HS-5 (cell line): Measurements from ENCODE around the gene VCL.
"Not testable (repeated sequence)": the region's sequence is repeated elsewhere in the genome, so short reads cannot be mapped to it uniquely, and the experiment has no call there.

Experiments used
- DNase-seq: peaks from one replicate; pipeline ENCODE4 v3.0.0-alpha.2; 2012; ENCODE audit warnings: low read depth

The VCL gene

DNA sequence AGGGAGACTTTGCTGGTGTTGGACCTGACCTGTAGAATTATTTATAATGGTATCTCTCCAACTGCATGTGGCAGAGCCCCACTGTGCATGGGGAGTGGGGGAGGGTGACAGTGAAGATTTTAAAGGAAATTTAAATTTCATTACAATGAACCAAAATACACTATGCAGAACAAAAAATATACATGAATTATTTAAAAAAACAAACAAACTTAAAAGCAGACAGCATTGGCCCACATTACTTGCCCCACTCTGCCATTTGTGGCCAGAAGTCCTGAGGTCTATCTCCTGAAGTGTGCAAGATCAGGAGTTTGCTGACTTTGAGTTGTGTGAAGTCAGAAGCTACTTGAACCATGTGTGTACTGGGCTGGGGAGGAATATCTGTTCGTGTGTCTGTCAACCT, 112.2 kb downstream of the VCL start:
- DNase-seq, result no peak

- no peak for DNase-seq
Measured at GRCh38 chr10:74111799-74112198, 113.9 kb downstream of the VCL start.

DNA sequence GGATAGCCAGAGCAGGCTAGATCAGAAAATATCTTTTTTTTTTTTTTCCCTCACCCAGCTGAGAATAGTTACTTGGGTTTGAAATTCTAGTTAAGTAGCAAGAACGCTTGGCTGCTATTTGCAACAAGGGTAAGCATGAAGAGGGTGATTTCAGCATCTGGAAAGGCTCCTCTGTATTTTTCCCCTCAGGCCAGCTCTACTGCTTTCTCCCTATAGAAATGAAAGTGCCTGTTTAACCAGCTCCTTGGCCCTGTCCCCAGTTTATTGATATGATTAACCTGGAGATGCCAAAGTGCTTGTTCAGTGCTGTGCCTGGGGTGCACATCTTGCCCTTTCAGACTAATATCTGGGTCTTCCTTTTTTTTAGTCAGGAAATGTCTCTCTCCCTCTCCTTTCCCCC, 115.6 kb downstream of the VCL start:
- no peak for DNase-seq

GRCh38 chr10:74114041-74114448, 116.1 kb downstream of the VCL start:
- no peak for DNase-seq

GRCh38 chr10:74117738-74118137, 119.8 kb downstream of the VCL start:
- DNase-seq, result no peak

GRCh38 chr10:74118804-74119203, 120.9 kb downstream of the VCL start:
- no peak for DNase-seq

DNA sequence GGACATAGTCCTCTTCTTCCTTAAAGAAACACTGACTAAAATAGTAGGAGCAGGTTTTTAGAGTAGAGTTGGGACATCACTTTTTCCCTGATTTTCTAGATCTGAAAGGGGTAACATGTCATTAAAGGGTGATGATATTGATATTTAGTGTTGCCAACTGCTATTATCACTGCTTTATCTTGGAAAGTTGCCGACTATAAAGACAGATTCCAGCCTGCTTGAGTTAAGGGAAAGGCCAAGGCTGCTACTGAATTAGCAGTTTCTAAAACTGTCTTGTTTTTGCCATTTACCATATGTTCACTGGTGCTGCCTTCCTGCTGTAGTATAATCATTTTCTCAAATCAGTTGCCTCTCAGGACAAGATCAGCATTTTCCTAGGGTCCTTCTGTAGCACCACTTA, 123.0 kb downstream of the VCL start:
- no peak for DNase-seq

- DNase-seq, result no peak
Measured at GRCh38 chr10:74121368-74121767, 123.5 kb downstream of the VCL start.

DNA sequence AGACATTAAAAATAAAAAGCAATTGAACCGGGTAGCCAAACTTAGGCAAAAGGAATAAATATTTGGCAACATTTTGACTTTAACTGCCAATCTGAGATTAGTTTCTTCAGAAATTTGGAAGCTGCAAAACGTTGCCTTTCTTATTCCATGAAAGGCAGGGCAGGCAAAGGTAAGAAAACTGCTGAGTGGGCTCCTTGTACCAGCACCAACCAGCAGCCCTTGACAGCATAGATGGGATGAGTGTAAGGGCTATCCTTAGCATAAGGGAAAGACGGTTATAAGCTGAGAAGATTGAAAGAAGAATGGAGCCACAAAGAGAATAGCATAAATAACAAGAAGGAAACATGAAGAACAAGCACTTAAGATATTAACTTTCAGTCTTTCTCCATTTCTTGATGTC, 124.1 kb downstream of the VCL start:
- DNase-seq, result no peak

DNA sequence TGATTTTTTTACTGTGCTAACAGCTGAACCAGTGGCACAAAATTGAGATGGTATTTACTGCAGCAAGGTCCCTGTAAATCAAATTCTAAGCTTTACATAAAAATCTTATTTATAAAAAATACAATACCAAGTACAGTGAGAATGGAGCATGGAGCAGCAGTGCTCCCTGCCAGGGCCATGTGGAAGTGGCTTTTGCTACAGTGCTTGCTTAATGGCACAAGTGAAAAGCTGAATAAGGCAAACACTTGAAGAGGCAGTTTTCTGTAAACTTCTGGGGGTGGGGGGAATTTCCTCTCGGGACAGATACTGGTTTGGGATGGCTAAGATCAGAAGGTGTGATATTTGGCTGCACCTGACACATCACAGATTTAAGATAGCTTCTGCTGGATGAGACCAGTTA, 125.2 kb downstream of the VCL start:
- no peak for DNase-seq

DNA sequence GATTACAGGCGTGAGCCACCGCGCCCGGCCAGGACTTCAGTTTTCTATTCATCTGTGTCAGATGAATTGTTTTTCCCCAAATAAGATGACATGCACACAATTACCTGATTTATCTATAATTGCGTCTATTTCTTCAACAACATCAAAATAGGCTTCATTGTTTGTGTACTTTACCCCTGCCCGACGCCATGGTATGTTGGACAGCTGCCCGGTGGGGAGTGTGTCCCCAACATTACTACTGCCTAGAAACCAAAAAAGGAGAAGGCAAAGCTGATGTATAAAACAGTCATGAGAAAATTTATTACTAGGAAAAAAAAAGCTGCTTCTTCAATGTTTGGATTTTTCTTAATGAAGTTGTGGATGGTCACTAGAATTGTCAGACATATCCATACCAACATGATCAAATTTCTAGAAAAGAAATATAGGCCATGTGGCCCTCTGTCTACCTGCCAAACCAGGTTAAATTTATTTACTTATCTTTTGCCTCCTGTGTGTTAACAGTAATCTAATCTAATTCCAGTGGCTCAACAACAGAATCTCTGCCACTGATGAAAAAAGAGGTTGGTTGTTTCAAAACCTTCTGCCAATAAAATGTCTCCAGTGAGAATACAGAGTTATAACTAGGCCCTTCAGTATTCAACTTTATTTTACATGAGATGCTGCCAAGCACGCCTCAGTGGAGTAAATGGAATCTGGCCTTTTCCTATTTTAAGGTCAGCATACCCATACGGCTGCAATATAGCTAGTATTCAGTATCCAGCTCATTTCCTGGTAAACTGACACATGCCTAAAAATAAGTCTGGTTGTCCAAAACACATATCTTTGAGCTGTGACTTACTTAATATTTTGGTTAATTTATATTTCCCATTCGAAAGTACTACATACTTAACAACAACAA, 136.3 kb downstream of the VCL start:
- DNase-seq, result no peak

GRCh38 chr10:74135452-74135851, 137.5 kb downstream of the VCL start:
- no peak for DNase-seq

DNA sequence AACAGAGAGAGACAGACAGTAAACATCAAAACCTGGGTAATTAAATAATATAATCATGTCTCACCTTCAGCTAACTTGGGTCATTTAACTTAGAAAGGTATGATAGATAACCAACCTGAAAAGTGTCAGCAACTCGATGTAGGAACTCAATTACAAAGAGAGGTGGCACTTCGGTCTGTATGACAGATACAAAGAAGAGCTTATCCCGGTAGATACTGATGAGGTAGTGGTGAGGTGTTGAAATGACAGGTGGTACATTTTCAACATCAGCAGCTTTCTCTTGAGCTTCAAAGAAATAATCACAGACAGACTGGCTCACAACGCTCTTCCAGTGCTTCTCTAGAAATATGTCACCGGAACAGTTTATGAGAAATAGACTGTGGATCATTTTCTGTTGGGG, 140.1 kb downstream of the VCL start:
- DNase-seq, result no peak

GRCh38 chr10:74138596-74138995, 140.7 kb downstream of the VCL start:
- not testable (repeated sequence) for DNase-seq

- no peak for DNase-seq
Measured at GRCh38 chr10:74139981-74140380, 142.1 kb downstream of the VCL start.

- DNase-seq, result no peak
Measured at GRCh38 chr10:74140553-74140952, 142.6 kb downstream of the VCL start.

- no peak for DNase-seq
Measured at GRCh38 chr10:74145133-74145532, 147.2 kb downstream of the VCL start.

GRCh38 chr10:74146980-74147379, 149.1 kb downstream of the VCL start:
- DNase-seq, result not testable (repeated sequence)

DNA sequence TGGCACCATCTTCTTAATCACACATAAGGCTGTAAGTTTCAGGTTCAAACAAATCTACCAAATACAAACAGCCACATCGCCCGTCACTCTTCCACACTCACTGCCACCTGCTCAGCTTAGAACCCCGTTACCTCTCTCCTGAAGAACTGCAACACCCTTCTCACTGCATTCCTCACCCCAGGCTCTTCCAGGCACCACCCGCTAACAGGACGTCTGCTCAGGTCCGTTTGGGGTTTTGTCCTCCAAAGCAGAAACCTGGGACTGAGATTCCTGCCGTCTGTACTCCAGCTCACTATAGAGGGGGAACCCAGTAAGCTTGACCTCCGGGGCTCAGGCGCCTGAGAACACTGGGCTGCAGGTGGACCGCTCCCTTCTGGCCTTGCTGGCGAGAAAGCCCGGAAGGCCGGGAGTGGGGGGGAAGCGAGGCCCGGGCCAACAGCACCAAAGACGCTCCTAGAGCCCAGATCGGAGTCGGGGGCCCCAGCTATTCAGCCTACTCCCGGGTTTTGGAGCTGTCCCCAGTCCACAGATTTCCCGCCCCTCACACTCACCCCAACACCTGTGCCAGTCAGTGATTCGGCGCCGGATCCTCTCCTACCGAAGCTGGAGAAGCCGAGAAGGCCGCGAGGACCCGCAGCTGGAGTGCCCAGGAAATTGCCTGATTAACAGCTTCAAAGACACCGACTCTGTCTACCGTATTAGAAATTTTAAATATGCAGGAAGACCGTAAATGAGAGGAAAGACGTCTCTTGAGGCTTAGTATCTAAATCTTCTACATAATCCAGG, 152.5 kb downstream of the VCL start, which contains the start of gene AP3M1:
TSS of gene AP3M1 (minus strand) at position 625 of the 786 bp plus-strand sequence. CDS start 12,449 bp downstream, outside the sequence.
- DNase-seq, result no peak

- DNase-seq, result peak; percentile 97
Measured at GRCh38 chr10:74150990-74151878, 153.3 kb downstream of the VCL start, which contains the start of gene ADK. Gene ADK, plus strand, starts transcription at chr10:74151221. Its CDS starts 58 bp downstream, at chr10:74151279.

- DNase-seq, result no peak
Measured at GRCh38 chr10:74151879-74152722, 154.2 kb downstream of the VCL start.
